Prostate gland (tissue), 2 donors: Measurements from ENCODE around the gene HAP1. TPM values are rescaled to one million over a fixed set of nuclear protein-coding genes. Genes with fewer than 3 reads are reported as not detected.

Source experiments
- DNase-seq: peaks from one replicate; pipeline ENCODE4 v3.0.0-alpha.2; 2019; ENCODE audit warnings: low spot score
- H3K27ac ChIP-seq, 2 donors: fragments of 200-600 bp; sonication (generic); 2 replicates each; pipeline ENCODE4 v1.5.1; 2017 to 2019
- H3K27me3 ChIP-seq: fragments of 200-600 bp; sonication (generic); replicated peaks from 2 replicates; pipeline ENCODE4 v1.5.1; 2019; ENCODE audit not compliant: insufficient read depth
- H3K36me3 ChIP-seq, 2 donors: fragments of 200-600 bp; sonication (generic); 1 replicate in 1 of 2; 2 replicates in 1 of 2; pipeline versions ENCODE4 v1.5.1 to v1.8.1; 2017 to 2019
- H3K4me1 ChIP-seq: fragments of 200-600 bp; sonication (generic); replicated peaks from 2 replicates; pipeline ENCODE4 v1.5.1; 2019
- H3K4me3 ChIP-seq, 2 donors: fragments of 200-600 bp; sonication (generic); 2 replicates each; pipeline ENCODE4 v1.5.1; 2017 to 2019
- H3K9me3 ChIP-seq: fragments of 200-600 bp; sonication (generic); 2 replicates; pipeline ENCODE4 v1.5.1; 2017
- POLR2A ChIP-seq: fragments of 450-650 bp; IDR thresholded peaks from one replicate; pipeline ENCODE4 v1.6.1; 2016; ENCODE audit warnings: antibody characterized with exemption, mild to moderate bottlenecking
- POLR2AphosphoS5 ChIP-seq: sonication (generic); formaldehyde crosslinking; IDR thresholded peaks from one replicate; pipeline ENCODE4 v1.6.1; 2017; ENCODE audit warnings: antibody characterized with exemption
- WGBS: methylation state at CpG from one replicate; pipeline ENCODE4 v1.1.5; 2018; 5-methylcytosine and 5-hydroxymethylcytosine counted together
- intact Hi-C: fragments of 100-400 bp; cut with DNase I; formaldehyde crosslinking; loops from one replicate; pipeline ENCODE4 v1.14.2; 2022
- total RNA-seq, 2 donors: library from RNA; depleted of rRNA; stranded (reverse); fragments of >200 nt; gene quantifications; one replicate each; pipeline ENCODE4 v1.1.0, GENCODE V29; 2016
- TF ChIP-seq, protein P1 (sequence below), 4 experiments: fragments of 200-600 bp in 2 of 4; fragments of 450-650 bp in 2 of 4; sonication (generic) in 2 of 4; IDR thresholded peaks; 1 replicate in 3 of 4; 2 replicates in 1 of 4; pipeline ENCODE4 v1.5.1; 2016 to 2019; ENCODE audit warnings: antibody characterized with exemption in 4 of 4, mild to moderate bottlenecking in 2 of 4, moderate library complexity in 2 of 4

HAP1 gene, protein sequence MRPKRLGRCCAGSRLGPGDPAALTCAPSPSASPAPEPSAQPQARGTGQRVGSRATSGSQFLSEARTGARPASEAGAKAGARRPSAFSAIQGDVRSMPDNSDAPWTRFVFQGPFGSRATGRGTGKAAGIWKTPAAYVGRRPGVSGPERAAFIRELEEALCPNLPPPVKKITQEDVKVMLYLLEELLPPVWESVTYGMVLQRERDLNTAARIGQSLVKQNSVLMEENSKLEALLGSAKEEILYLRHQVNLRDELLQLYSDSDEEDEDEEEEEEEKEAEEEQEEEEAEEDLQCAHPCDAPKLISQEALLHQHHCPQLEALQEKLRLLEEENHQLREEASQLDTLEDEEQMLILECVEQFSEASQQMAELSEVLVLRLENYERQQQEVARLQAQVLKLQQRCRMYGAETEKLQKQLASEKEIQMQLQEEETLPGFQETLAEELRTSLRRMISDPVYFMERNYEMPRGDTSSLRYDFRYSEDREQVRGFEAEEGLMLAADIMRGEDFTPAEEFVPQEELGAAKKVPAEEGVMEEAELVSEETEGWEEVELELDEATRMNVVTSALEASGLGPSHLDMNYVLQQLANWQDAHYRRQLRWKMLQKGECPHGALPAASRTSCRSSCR
- 1 to 10 TPM in 1 of 2 donors, under 1 TPM in 1; 0.55 to 3.6 TPM for total RNA-seq

DNA sequence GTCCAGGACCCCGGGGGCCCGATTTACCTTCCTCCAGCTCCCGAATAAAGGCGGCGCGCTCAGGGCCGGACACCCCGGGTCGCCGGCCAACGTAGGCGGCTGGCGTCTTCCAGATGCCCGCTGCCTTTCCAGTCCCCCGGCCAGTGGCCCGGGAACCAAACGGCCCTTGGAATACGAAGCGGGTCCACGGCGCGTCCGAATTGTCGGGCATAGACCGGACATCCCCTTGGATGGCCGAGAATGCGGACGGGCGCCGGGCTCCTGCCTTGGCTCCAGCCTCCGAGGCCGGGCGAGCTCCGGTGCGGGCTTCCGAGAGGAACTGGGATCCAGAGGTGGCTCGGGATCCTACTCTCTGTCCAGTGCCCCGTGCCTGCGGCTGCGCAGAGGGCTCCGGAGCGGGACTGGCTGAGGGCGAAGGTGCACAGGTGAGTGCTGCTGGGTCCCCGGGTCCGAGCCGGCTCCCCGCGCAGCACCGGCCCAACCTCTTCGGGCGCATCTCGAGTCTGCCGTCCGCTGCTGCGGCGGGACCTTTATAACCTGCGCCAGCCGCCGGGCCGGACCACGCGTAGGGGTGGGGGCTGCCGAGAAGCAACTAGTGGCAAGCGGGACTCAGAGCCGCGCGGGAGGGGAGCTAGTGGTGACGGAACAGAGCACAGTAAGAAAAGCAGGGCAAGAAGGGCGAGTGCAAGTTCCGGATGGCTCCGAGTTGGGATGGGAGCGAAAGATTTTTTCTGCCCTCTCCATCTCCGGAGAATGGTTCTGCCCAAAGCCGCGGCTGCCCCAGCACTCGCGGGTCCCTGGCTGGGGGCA is at the start of gene HAP1:
HAP1 (minus strand) TSS at position 505 of the 810 bp plus-strand sequence; CDS start at position 496, 9 bp downstream.
- Histone ChIP-seq H3K27me3 (peaks cover 6% of the 10 kb centered on the region), H3K27ac (no peak within 1 kb of the TSS), H3K4me1 (no peaks in the 10 kb centered on the region), H3K36me3 (no peaks in the 10 kb centered on the region), H3K4me3 (peak within 1 kb of the TSS; percentile 31 to 48), H3K9me3 (no peaks in the 10 kb centered on the region)
- under 1% methylated on average over 64 of the region's 77 CpGs for WGBS
- intact Hi-C loops, result loop anchor here (10.0 kb wide), 1 partner anchor 150 kb away; no protein-coding TSS in a partner anchor
- TF ChIP-seq POLR2AphosphoS5 (peak; percentile 85), POLR2A (peak; percentile 69)
- TF ChIP-seq, protein P1, sequence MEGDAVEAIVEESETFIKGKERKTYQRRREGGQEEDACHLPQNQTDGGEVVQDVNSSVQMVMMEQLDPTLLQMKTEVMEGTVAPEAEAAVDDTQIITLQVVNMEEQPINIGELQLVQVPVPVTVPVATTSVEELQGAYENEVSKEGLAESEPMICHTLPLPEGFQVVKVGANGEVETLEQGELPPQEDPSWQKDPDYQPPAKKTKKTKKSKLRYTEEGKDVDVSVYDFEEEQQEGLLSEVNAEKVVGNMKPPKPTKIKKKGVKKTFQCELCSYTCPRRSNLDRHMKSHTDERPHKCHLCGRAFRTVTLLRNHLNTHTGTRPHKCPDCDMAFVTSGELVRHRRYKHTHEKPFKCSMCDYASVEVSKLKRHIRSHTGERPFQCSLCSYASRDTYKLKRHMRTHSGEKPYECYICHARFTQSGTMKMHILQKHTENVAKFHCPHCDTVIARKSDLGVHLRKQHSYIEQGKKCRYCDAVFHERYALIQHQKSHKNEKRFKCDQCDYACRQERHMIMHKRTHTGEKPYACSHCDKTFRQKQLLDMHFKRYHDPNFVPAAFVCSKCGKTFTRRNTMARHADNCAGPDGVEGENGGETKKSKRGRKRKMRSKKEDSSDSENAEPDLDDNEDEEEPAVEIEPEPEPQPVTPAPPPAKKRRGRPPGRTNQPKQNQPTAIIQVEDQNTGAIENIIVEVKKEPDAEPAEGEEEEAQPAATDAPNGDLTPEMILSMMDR (IDR thresholded peaks at IDR 0.05), result no peak
- DNase-seq, result peak; percentile 39

DNA sequence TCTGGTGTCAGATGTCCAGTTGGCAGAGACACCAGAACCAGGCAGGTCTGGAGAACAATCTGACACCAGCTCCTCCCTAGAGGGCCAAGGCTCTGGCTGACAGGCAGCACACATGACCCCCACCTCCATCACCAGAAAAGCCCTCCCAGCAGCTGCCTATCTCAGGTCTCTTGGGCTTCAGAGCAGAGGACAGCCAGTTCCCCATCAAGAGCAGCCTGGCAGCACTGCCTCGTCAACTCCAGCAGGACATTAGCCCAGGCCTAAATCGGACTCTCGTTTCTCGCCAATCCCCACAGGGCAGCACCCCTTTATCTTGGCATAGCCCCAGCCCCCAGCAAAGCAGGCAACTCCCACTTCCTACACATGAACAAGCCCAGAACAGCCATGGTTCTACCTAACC is 47.7 kb upstream of the HAP1 start:
- WGBS, result 11% methylated on average over 4 of the region's 4 CpGs
- intact Hi-C loops, result no loop called here
- Histone ChIP-seq H3K27ac (peak overlapping the region; percentile 74 to 96), H3K36me3 (no peaks in the 10 kb centered on the region), H3K4me1 (peaks cover 23% of the 10 kb centered on the region), H3K4me3 (no peak overlapping the region), H3K27me3 (no peaks in the 10 kb centered on the region), H3K9me3 (no peaks in the 10 kb centered on the region)
- no peak for DNase-seq
- TF ChIP-seq POLR2AphosphoS5 (no peak), POLR2A (no peak)
- TF ChIP-seq, protein P1 (IDR thresholded peaks at IDR 0.05), result no peak

DNA sequence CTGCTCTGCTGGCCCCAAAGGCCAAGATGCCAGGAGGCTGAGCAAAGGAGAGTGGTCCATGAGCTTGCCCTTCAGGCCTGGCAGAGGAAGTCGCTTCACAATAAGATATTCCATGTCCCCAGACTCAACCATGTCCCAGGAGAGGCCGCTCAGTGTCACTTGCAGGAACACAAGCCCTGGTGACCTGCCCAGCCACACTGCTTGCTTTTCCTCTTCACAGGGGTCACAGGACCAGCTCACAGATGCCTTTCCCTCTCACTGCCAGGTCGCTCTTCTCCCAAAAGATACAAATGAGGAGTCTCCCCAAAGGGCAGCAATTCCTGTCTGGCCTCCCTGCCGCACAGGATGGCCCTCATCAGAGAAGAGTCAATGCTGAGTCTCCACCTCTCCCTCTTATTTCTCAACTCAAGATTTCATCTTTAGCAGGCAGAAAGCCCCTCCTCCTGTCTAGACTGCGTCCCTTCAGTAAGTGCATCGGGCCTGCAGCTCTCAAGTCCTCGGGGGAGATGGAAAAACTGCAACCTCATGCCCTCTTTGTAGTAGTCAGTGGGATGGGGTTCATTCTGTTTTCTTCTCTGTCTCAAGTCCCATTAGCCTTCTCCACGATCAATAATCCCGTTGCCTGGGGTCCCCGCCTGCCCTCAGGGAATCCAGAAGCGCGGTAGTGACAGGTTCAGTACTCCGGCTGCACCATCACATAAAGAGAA is 47.1 kb upstream of the HAP1 start:
- TF ChIP-seq, protein P1 (IDR thresholded peaks at IDR 0.05), result no peak
- TF ChIP-seq POLR2AphosphoS5 (no peak), POLR2A (no peak)
- Histone ChIP-seq H3K4me3 (no peak overlapping the region), H3K36me3 (no peaks in the 10 kb centered on the region), H3K27ac (peak overlapping the region; percentile 74 to 96), H3K27me3 (no peaks in the 10 kb centered on the region), H3K4me1 (peaks cover 29% of the 10 kb centered on the region), H3K9me3 (no peaks in the 10 kb centered on the region)
- WGBS, result 61% methylated on average over 13 of the region's 13 CpGs
- intact Hi-C loops, result no loop called here
- no peak for DNase-seq

DNA sequence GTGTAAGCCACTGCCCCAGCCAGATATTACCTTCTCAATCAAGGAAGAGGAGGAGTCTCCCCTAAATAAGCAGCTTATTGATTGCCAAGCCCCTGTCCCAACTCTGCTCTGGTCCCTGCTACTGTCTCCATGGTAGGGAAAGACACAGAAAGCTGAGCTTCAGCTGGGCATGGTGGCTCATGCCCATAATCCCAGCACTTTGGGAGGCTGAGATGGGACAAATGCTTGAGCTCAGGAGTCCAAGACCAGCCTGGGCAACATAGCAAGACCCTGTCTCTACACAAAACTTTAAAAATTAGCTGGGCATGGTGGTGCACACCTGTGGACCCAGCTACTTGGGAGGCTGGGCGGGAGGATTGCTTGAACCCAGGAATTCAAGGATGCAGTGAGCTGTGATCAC is 45.5 kb upstream of the HAP1 start:
- peaks cover 45% of the 10 kb centered on the region for H3K4me1 ChIP-seq
- peak overlapping the region in 1 of 2 donors; percentile 19 for H3K27ac ChIP-seq
- no peak overlapping the region for H3K4me3 ChIP-seq
- TF ChIP-seq, protein P1 (IDR thresholded peaks at IDR 0.05), result no peak
- TF ChIP-seq POLR2A (no peak), POLR2AphosphoS5 (no peak)
- H3K27me3 ChIP-seq, result no peaks in the 10 kb centered on the region
- H3K9me3 ChIP-seq, result no peaks in the 10 kb centered on the region
- intact Hi-C loops, result no loop called here
- no peaks in the 10 kb centered on the region for H3K36me3 ChIP-seq
- WGBS, result 92% methylated on average over 1 of the region's 1 CpG
- DNase-seq, result no peak
